Measurements from ENCODE around the gene EPC1. TPM values are rescaled to one million over a fixed set of nuclear protein-coding genes. Genes with fewer than 3 reads are reported as not detected.

EPC1 gene
- total and polyA plus RNA-seq, 9 of the 15 experiments (the other 6 are each of a cell fraction or from before 2014, with no cell fraction given) = 7.0 to 43.6 (median 16.1) TPM

- no peak for TF ChIP-seq HMGXB4 (CRISPR knock-in tag; IDR thresholded peaks at IDR 0.05)
Observed at GRCh38 chr10:32268788-32269187, 78.2 kb downstream of the EPC1 start (continued).

DNA sequence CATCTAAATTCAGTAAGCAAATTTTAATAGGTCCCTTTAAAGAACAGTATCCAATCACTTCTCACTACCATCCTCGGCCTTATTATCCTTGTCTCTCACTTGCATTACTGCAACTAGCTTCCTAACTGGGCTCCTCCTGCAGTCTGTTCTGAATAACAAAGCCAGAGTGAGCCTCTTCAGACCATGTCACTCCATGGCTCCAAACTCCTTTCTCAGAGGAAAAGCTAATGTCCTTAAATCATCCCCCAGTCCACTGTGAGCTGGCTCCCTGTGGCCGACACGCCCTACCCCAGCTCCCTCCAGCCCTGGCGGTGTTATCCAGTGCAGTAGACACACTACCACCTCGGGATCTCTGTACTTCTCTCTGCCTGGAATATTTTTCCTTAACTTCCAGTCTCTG lies 80.0 kb downstream of the EPC1 start:
- H4K20me1 ChIP-seq (replicated peaks; ENCODE audit: control insufficient read depth, insufficient read depth, low read length) = no peaks in the 10 kb centered on the region
- POLR2A ChIA-PET = interaction anchor here (1.9 kb wide), 1 partner anchor 10 kb away, joined by 12 read pairs; no protein-coding TSS in a partner anchor
- TF ChIP-seq ZNF785 (CRISPR knock-in tag; IDR thresholded peaks at IDR 0.05) (no peak), SMARCA4 (IDR thresholded peaks at IDR 0.05) (no peak), CHD4 (IDR thresholded peaks at IDR 0.05; ENCODE audit: insufficient read depth, insufficient replicate concordance, low read depth, low read length, poor library complexity, severe bottlenecking) (no peak), HOMEZ (CRISPR knock-in tag; IDR thresholded peaks at IDR 0.05) (no peak)
- TF ChIP-seq, protein P1, sequence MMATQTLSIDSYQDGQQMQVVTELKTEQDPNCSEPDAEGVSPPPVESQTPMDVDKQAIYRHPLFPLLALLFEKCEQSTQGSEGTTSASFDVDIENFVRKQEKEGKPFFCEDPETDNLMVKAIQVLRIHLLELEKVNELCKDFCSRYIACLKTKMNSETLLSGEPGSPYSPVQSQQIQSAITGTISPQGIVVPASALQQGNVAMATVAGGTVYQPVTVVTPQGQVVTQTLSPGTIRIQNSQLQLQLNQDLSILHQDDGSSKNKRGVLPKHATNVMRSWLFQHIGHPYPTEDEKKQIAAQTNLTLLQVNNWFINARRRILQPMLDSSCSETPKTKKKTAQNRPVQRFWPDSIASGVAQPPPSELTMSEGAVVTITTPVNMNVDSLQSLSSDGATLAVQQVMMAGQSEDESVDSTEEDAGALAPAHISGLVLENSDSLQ (IDR thresholded peaks at IDR 0.05) = no peak

More for the DNA sequence above, 80.0 kb downstream of the EPC1 start:
- peaks cover 2% of the 10 kb centered on the region; the same call in 1 of the 2 replicates for H3K9me3 ChIP-seq (replicated peaks; ENCODE audit: control insufficient read depth, insufficient read depth, low read depth, low read length)
- no peak overlapping the region for H3K4me2 ChIP-seq (ENCODE audit: insufficient read depth, low read length)
- H3K27ac ChIP-seq (ENCODE audit: extremely low read depth, low read depth, low read length) = no peak overlapping the region
- no peak overlapping the region for H2AFZ ChIP-seq (ENCODE audit: low read depth, low read length)
- H3K36me3 ChIP-seq (ENCODE audit: control insufficient read depth, insufficient read depth, low read length) = peaks cover 46% of the 10 kb centered on the region
- CTCF ChIA-PET (ENCODE audit: low intra/inter-chr PET ratio) = no interaction called here
- intact Hi-C loops (cut with micrococcal nuclease) (no loop called here), in situ Hi-C loops (cut with MboI) (no loop called here)
- FAIRE-seq (no peak), DNase-seq (ENCODE audit: extremely low read depth in 1 of 4, low spot score in 3 of 4) (no peak), ATAC-seq (0 out of 3 replicates have a peak, but pooled peaks have one; percentile 29)
- no peaks in the 10 kb centered on the region for H3K79me2 ChIP-seq (ENCODE audit: control insufficient read depth, insufficient read depth, low read length)
- no peak overlapping the region for H3K4me3 ChIP-seq
- WGBS (ENCODE audit: insufficient coverage, low coverage, missing lambda C conversion rate) = 88% methylated on average over 5 of the region's 5 CpGs
- H3K4me1 ChIP-seq (replicated peaks in 1 of 2; ENCODE audit: control insufficient read depth in 2 of 2, insufficient read depth in 2 of 2, low read length in 2 of 2) = no peaks in the 10 kb centered on the region
- H3K9ac ChIP-seq (ENCODE audit: insufficient read depth in 1 of 2, low read depth in 2 of 2, low read length in 2 of 2) = no peak overlapping the region
- H3K9me1 ChIP-seq (ENCODE audit: control insufficient read depth, insufficient read depth, low read length) = no peaks in the 10 kb centered on the region
- no TSS peak for BruUV-seq (replicated peaks)
- H3K27me3 ChIP-seq (ENCODE audit: control insufficient read depth in 2 of 2, insufficient read depth in 2 of 2, low read length in 2 of 2) = no peaks in the 10 kb centered on the region

Data from K562 (cell line).